AG04449 (cell line): ENCODE results near the gene PARD3B.

Source experiments
- CTCF ChIA-PET: fragments of 350-600 bp; formaldehyde crosslinking; extraction: SDS; loops from one replicate; lab custom pipeline; 2021; ENCODE audit warnings: antibody characterized with exemption; lab: Yijun Ruan, JAX
- POLR2A ChIA-PET: fragments of 400-600, 350-600 bp; formaldehyde crosslinking; extraction: SDS; loops from one replicate; lab custom pipeline; 2020; ENCODE audit warnings: antibody characterized with exemption, inconsistent platforms; lab: Yijun Ruan, JAX
- DNase-seq: peaks from one replicate; pipeline ENCODE4 v3.0.0-alpha.2; 2010; ENCODE audit warnings: low read depth, low spot score
- H3K4me3 ChIP-seq: 2 replicates; pipeline ENCODE4 v1.5.1; 2011; ENCODE audit warnings: low read depth, mild to moderate bottlenecking, control low read depth, low read length
- TF ChIP-seq, protein P1 (sequence below): IDR thresholded peaks from one replicate; pipeline ENCODE4 v1.5.1; 2011; ENCODE audit warnings: mild to moderate bottlenecking, moderate library complexity, low read length, control low read depth, inconsistent platforms; ENCODE audit not compliant: insufficient read depth; ENCODE audit errors: missing control alignments

PARD3B gene

DNA sequence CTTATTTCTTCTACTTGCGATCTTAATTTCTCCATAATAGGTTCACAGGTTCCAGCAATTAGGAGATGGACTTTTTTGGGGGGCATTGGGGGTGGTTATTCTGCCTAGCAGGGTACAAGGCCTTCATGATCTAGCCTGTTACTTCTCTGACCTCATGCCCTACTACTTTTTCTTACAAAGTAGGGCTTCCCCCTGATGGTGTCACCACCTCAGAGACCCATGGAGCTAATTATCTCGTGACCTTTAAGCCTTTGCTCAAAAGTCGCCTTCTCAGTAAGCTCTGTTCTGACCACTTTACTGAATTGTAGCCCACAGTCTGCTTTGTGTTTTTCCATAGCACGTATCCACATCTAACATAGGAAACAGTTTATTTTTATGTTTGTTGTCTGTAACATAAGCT lies 458.0 kb downstream of the PARD3B start:
- POLR2A ChIA-PET, result no interaction called here
- TF ChIP-seq, protein P1, sequence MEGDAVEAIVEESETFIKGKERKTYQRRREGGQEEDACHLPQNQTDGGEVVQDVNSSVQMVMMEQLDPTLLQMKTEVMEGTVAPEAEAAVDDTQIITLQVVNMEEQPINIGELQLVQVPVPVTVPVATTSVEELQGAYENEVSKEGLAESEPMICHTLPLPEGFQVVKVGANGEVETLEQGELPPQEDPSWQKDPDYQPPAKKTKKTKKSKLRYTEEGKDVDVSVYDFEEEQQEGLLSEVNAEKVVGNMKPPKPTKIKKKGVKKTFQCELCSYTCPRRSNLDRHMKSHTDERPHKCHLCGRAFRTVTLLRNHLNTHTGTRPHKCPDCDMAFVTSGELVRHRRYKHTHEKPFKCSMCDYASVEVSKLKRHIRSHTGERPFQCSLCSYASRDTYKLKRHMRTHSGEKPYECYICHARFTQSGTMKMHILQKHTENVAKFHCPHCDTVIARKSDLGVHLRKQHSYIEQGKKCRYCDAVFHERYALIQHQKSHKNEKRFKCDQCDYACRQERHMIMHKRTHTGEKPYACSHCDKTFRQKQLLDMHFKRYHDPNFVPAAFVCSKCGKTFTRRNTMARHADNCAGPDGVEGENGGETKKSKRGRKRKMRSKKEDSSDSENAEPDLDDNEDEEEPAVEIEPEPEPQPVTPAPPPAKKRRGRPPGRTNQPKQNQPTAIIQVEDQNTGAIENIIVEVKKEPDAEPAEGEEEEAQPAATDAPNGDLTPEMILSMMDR, result no peak
- DNase-seq, result no peak
- no peak overlapping the region for H3K4me3 ChIP-seq
- CTCF ChIA-PET, result no interaction called here

DNA sequence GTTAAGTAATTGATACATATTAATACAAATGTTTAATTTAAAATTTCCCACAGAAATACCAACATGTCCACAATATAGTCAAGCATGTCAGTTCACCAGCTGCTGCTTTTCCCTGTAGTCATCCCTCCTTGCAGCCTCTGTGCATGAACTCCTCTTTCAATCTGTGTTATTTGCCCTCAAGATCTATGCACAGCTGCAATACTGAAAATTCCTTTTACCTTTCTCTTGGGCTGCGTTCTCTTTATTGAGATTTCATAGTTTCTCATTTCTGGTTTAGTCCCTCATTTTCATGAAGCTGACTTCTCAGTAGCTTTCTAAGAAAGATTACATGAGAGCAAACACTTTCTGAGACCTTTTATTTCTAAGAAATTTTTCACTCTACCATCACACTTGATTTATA lies 464.9 kb downstream of the PARD3B start:
- TF ChIP-seq, protein P1, result no peak
- DNase-seq, result no peak
- H3K4me3 ChIP-seq, result no peak overlapping the region
- ChIA-PET POLR2A (no interaction called here), CTCF (no interaction called here)

DNA sequence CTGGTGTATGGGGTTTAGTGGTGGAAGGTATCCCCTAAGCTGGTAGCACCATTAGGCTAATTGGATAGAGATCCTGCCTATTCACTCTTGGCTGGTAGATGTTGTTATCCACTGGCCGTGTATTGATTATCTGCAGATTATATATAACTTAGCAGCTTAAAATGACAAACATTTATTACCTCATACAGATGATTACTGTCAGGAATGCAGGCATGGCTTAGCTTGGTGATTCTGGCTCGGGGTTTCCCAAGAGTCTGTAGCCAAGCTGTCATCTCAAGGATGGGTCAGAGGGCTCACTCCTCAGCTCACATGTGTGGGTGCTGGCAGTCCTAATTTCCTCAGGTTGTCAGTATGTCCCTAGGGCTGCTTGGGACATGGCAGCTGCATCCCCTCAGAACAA lies 465.8 kb downstream of the PARD3B start:
- H3K4me3 ChIP-seq, result no peak overlapping the region
- ChIA-PET CTCF (no interaction called here), POLR2A (no interaction called here)
- no peak for DNase-seq
- TF ChIP-seq, protein P1, result no peak

DNA sequence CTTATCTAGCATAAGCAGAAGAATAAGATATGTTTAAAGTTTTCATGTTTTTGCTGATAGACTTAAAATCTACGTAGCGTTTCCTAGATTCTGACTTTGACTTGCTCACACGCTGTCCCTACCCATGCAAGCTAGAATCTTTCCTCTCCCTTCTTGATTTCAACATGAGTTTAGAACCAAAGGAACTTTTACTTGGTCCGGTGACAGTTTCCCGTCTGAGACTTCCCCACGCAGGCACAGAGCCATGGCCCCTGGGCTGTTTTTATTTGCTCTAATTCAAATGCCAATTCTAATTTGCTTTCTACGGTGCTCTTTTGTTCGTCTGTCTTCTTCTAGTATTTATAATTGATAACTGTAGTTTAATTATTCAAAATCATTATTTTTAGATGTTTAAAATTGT lies 467.7 kb downstream of the PARD3B start:
- CTCF ChIA-PET, result no interaction called here
- DNase-seq, result no peak
- POLR2A ChIA-PET, result no interaction called here
- TF ChIP-seq, protein P1, result no peak
- no peak overlapping the region for H3K4me3 ChIP-seq

DNA sequence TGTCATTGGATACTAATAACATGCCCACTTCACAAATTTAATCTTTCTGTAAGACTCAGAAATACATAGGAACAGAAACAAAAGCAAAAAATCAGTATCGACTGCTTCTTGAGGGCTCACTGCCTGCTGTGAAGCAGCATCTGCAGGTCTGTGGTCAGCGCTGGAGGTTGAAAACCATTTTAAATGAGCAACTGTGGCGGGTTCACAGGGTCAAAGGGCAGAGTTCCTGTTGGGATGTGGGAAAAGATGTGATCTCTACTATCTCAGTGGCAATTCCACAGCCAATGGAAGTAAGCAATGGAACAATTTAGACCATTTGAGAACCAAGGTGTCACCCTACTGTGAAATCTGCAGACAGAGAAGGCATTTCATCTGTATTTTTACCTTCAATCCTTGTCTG lies 468.3 kb downstream of the PARD3B start:
- POLR2A ChIA-PET, result no interaction called here
- TF ChIP-seq, protein P1, result no peak
- CTCF ChIA-PET, result no interaction called here
- H3K4me3 ChIP-seq, result no peak overlapping the region
- no peak for DNase-seq

DNA sequence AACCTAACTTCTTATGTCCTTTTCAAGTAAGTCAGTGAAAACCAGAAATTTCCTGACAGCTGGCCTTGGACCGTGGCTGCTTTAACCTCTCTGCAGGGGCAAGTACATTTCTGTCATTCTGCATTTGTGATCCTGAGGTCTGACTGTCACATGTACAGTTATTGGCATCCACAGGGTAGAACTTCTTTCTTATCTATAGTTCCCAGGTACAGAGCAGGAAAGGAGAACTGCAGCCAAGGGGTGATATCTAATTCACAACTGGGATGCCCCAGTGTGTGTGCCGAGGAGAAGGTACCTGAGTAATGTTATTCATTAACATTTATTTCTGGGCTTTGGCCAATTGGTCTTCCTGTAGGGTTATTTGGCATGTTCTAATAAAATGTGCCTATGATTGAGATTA lies 468.9 kb downstream of the PARD3B start:
- TF ChIP-seq, protein P1, result no peak
- no peak overlapping the region for H3K4me3 ChIP-seq
- no peak for DNase-seq
- POLR2A ChIA-PET, result no interaction called here
- CTCF ChIA-PET, result interaction anchor here (0.7 kb wide), 1 partner anchor 257 kb away, joined by 3 read pairs; no protein-coding TSS in a partner anchor
